Dermis microvascular lymphatic vessel endothelial cell (primary cell): ENCODE results near the gene CTRL. TPM values are rescaled to one million over a fixed set of nuclear protein-coding genes. Genes with fewer than 3 reads are reported as not detected.
"Not testable (repeated sequence)": the region's sequence is repeated elsewhere in the genome, so short reads cannot be mapped to it uniquely, and the experiment has no call there.

Experiments
- DNase-seq, 2 donors: peaks; one replicate each; pipeline versions ENCODE4 v3.0.0 to v3.0.0-alpha.2; 2010; ENCODE audit warnings: low read depth in 2 of 2
- total RNA-seq: library from RNA; depleted of rRNA; stranded (reverse); fragments of >200 nt; gene quantifications from 2 replicates; pipeline ENCODE4 v1.2.1, GENCODE V29; 2014

The CTRL gene
- total RNA-seq, 1 donor from 2014 or later, result 0.26 TPM

DNA sequence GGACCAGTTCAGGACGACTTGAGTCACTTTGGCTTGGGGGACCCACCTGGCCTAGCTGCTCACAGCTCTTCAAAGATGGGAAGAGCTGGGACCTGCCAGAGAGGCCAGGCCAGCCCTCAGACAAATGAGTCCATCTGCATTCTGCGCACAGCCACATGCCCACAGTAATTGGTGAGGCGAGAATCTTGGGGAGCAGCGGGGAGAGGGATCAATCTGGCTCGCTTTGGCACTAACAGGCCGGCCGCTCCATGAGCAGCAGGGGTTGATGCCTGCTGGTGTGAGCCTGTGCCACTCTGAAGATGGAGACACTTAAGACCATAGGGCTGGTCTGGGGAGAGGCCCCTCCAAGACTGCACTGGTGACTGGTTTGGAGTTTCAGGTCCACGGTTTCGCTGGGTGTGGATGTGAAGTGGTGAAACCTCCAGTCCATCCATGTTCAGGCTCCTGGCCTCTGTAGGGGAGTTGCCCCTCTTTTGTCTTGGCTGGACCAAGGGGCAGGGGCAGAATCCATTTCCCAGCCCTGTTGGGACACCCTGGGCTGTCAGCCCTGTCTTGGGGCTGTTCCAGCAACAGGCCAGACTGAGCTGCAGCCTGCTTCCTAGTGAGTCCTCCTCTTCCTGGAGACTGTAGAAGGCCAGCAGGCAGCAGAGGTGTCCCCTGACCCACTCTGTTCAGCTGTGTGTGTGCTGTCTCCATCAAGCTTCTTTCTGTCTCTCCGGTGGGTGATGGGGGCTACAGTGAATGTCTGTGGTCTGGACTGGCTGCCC lies 7.3 kb downstream of the CTRL start:
- DNase-seq, result peak in 1 of 2 donors; percentile 46

DNA sequence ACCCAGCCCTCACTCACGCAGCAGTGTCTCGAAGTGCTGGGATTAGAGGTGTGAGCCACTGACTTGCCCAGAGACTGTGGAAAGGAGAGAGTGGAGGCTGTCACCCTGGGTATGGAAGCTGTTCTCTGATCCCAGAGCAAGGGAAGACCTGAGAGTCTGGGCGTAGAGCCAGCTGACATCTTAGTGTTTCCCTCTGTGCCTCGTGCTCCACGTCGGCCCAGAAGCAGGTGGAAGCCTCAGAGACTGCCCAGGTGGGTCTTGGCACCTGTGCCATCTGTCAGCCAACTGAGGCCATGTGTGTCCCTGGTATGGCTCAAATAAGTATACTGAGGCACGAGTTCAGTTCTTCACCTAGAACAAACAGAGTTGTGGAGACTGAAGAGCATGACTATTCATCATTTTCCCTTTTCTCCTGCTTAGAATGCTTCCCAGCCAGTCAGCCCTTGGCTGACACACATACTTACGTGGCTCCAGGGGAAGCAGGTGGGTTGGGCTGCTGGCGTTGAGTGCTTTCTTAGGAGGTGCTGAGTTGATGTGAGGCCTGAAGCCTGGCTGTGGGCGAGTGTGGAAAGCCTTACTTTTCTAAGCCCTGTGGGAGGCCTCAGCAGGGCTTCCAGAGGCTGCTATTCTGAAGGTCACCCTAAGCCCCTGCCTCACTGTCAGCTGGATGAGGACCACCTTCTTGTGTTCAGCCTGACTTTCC lies 8.1 kb downstream of the CTRL start:
- DNase-seq, result no peak

- no peak for DNase-seq
These were observed 8.9 kb downstream of the CTRL start for GRCh38 chr16:67922740-67923139.

GRCh38 chr16:67922221-67922620 lies 9.4 kb downstream of the CTRL start:
- no peak for DNase-seq

DNA sequence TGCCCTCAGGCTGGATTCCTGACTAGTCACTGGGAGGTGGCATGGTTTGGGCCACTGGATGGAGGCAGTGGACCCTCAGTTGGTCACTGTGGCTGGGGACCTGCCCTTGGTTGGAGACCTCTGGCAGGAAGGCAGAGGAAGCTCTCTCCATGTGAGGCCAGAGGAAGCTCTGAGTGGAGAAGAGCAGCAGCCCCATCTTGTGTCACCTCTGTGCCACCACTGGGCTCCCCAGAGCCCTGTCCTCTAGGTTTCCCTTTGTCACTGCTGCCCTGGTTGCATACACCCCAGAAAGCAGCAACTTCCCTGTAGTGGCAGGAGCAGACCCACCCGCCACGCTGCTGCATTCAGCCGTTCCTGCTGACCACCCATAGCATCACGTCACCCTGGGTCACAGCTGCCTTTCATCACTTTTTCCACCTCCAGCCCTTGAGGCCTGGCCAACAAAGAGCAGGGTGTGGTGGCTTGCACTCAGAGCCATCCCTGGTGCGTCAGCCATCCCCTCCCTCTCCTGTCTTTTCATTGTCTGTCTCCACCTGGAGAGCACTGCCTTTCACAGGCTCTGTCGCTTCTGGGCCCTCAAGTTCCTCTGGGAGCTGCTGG lies 11.9 kb downstream of the CTRL start:
- DNase-seq, result no peak

DNA sequence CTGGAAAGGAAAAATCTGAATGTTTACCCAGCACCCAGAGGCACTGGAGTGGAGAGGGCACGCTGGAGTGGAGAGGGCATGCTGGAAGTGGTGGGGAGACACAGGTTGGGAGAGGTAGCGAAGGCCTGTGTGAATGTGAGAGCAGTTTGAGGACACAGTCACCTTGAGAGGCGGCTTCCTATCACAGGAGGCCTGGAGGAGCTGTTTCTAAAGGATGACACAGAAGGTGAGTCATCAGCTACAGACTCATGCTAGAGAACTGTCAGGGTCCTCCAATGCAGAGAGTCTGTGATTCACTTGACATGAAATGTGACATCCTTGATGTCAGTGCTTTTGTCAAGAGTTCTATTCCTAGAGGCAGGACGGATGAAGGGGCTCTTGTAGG lies 13.8 kb downstream of the CTRL start:
- peak in 1 of 2 donors; percentile 69 for DNase-seq

GRCh38 chr16:67917140-67917851 lies 14.4 kb downstream of the CTRL start:
- no peak for DNase-seq

- no peak for DNase-seq
These were observed 15.6 kb downstream of the CTRL start for GRCh38 chr16:67915831-67916723.

DNA sequence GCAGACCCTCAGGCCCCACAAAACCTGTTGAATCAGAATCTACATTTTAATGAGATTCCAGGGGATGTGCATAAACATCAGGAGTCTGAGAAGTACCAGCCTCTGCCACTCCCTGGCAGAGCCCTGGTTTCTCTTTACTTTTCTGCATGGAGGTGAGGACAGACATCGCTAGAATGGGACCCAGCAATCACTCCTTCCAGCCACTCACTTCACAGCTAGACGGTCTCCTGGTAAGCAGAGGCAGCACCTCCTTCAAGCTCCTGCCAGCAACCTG lies 16.2 kb downstream of the CTRL start:
- not testable (repeated sequence) for DNase-seq

DNA sequence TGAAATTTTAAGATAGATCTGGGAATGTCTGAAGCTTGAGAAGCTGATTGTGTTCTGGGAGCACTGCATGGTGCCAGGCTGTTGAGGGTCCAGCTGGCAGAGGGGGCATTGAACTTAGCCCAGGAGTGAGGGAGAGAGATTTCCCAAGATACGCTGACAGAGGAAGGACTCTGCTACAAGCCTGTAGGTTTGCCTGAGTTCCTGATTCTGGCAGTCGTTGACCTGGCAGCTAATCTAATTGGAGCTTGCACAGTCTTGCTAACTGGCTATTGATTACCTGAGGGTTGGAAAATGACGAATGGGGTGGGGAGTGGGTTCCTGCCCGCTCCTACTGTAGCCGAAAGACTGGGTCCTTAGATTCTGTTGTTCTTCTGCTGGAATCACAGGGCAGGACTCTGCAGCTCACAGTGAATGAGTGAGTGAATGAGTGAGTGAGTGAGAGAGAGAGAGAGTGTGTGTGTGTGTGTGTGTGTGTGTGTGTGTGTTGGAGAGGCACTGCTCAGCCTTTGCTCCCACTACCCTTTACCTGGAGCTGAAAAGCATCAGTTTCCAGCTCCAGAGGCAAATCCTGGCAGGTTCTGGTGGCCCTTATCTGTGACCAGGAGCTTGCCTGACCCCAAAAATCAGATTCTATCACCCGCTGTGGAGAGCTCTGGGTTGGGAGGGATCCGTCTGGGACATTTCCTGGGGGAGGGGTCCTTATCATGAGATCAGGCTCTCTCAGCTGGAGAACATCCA lies 16.7 kb downstream of the CTRL start:
- DNase-seq, result no peak

- DNase-seq, result peak in 1 of 2 donors; percentile 49
These were observed 21.5 kb downstream of the CTRL start for GRCh38 chr16:67910158-67910557.

DNA sequence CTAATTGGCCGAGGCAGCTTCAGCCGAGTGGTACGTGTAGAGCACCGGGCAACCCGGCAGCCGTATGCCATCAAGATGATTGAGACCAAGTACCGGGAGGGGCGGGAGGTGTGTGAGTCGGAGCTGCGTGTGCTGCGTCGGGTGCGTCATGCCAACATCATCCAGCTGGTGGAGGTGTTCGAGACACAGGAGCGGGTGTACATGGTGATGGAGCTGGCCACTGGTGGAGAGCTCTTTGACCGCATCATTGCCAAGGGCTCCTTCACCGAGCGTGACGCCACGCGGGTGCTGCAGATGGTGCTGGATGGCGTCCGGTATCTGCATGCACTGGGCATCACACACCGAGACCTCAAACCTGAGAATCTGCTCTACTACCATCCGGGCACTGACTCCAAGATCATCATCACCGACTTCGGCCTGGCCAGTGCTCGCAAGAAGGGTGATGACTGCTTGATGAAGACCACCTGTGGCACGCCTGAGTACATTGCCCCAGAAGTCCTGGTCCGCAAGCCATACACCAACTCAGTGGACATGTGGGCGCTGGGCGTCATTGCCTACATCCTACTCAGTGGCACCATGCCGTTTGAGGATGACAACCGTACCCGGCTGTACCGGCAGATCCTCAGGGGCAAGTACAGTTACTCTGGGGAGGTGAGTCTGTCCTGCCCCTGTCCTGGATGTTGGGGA lies 22.5 kb downstream of the CTRL start:
- DNase-seq, result no peak

GRCh38 chr16:67907397-67908180 lies 24.1 kb downstream of the CTRL start:
- no peak for DNase-seq

GRCh38 chr16:67902831-67903230 lies 28.8 kb downstream of the CTRL start:
- DNase-seq, result peak in 1 of 2 donors; percentile 87

- DNase-seq, result no peak
These were observed 29.9 kb downstream of the CTRL start for GRCh38 chr16:67901734-67902133.

GRCh38 chr16:67897231-67897630 lies 34.4 kb downstream of the CTRL start:
- peak in 1 of 2 donors; percentile 93 for DNase-seq

GRCh38 chr16:67893743-67894399 lies 37.8 kb downstream of the CTRL start:
- peak in 1 of 2 donors; percentile 40 for DNase-seq

- DNase-seq, result peak; percentile 83 to 97
These were observed 38.5 kb downstream of the CTRL start, which contains the start of gene PSKH1 for GRCh38 chr16:67892899-67893742. PSKH1 (plus strand) TSS chr16:67893254; CDS start chr16:67908750, 15,496 bp downstream.
